Fibroblast of pulmonary artery (primary cell): ENCODE measurements around the gene NKD2.

Experiments
- DNase-seq: peaks from one replicate; pipeline ENCODE4 v3.0.0-alpha.2; 2010; ENCODE audit warnings: low read depth
- H3K4me3 ChIP-seq: replicated peaks from 2 replicates; pipeline ENCODE4 v1.5.1; 2011; ENCODE audit warnings: low read depth, mild to moderate bottlenecking, control low read depth, low read length, moderate library complexity
- TF ChIP-seq, protein P1 (sequence below): IDR thresholded peaks from 2 replicates; pipeline ENCODE4 v1.5.1; 2011; ENCODE audit warnings: mild to moderate bottlenecking, control low read depth, low read length, inconsistent platforms; ENCODE audit errors: missing control alignments

The NKD2 gene

DNA sequence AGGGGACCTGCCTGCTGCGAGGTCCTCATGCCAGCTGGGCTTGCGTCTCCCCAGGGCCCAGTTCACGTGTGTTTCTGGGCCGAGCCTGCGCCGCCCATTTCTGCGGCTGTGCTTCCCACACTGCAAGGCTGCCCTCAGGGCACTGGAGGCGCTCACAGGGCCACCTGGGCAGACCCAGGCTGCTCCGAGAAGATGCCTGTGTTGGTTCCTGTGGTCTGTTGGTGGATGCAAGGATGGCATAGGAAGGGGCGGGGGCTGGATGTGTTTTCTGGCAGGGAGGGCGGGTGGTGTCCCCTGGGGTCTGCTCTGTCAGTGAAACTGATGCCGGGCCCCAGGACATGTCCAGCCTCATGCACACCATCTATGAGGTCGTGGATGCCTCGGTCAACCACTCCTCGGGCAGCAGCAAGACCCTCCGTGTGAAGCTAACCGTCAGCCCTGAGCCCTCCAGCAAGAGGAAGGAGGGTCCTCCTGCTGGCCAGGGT, 25.9 kb downstream of the NKD2 start:
- TF ChIP-seq, protein P1, sequence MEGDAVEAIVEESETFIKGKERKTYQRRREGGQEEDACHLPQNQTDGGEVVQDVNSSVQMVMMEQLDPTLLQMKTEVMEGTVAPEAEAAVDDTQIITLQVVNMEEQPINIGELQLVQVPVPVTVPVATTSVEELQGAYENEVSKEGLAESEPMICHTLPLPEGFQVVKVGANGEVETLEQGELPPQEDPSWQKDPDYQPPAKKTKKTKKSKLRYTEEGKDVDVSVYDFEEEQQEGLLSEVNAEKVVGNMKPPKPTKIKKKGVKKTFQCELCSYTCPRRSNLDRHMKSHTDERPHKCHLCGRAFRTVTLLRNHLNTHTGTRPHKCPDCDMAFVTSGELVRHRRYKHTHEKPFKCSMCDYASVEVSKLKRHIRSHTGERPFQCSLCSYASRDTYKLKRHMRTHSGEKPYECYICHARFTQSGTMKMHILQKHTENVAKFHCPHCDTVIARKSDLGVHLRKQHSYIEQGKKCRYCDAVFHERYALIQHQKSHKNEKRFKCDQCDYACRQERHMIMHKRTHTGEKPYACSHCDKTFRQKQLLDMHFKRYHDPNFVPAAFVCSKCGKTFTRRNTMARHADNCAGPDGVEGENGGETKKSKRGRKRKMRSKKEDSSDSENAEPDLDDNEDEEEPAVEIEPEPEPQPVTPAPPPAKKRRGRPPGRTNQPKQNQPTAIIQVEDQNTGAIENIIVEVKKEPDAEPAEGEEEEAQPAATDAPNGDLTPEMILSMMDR: no peak
- no peak overlapping the region for H3K4me3 ChIP-seq
- DNase-seq: no peak

DNA sequence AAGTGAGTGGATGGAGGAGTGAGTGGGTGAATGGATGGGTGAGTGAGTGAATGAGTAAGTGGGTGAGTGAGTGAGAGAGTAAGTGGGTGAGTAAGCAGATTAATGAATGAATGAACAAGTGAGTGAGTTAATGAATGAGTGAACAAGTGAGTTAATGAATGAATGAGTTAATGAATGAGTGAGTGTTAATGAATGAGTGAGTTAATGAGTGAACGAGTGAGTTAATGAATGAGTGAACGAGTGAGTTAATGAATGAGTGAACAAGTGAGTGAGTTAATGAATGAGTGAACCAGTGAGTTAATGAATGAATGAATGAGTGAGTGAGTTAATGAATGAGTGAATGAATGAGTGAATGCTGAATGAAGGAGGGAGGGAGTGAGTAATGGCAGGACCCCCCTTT, 26.4 kb downstream of the NKD2 start:
- TF ChIP-seq, protein P1: no peak
- H3K4me3 ChIP-seq: no peak overlapping the region
- DNase-seq: no peak

GRCh38 chr5:1035421-1036405, 27.1 kb downstream of the NKD2 start:
- TF ChIP-seq, protein P1: no peak

GRCh38 chr5:1036504-1037122, 28.0 kb downstream of the NKD2 start:
- TF ChIP-seq, protein P1: no peak
- DNase-seq: no peak
- no peak overlapping the region for H3K4me3 ChIP-seq

More at GRCh38 chr5:1035421-1036405, 27.1 kb downstream of the NKD2 start:
- no peak overlapping the region for H3K4me3 ChIP-seq
- no peak for DNase-seq

GRCh38 chr5:1037123-1037670, 28.6 kb downstream of the NKD2 start:
- TF ChIP-seq, protein P1: no peak
- H3K4me3 ChIP-seq: no peak overlapping the region
- no peak for DNase-seq

- no peak overlapping the region for H3K4me3 ChIP-seq
- TF ChIP-seq, protein P1: no peak
- DNase-seq: no peak
Measured at GRCh38 chr5:1037671-1038416, 29.2 kb downstream of the NKD2 start.
